OCI-LY3 (cell line): Measurements from ENCODE around the gene DAGLA.

Source experiments
- H2AFZ ChIP-seq: fragments of 200-600, 300-600 bp; shearing (Covaris generic); 2 replicates; pipeline ENCODE4 v1.6.0; 2014; ENCODE audit warnings: antibody characterized with exemption, low read depth, low read length
- H3K27ac ChIP-seq: fragments of 200-600, 300-600 bp; sonication (generic); 2 replicates; pipeline ENCODE4 v1.5.1; 2014; ENCODE audit warnings: mild to moderate bottlenecking, low read length, moderate library complexity, mixed read lengths
- H3K27me3 ChIP-seq: fragments of 200-600, 300-600 bp; sonication (generic); 2 replicates; pipeline ENCODE4 v1.6.1; 2014; ENCODE audit warnings: low read depth, low read length, mixed read lengths
- H3K36me3 ChIP-seq: fragments of 200-600, 300-600 bp; sonication (generic); replicated peaks from 2 replicates; pipeline ENCODE3; 2014; ENCODE audit warnings: low read depth, low read length, mixed read lengths
- H3K4me1 ChIP-seq: fragments of 300-600, 200-600 bp; sonication (generic); 2 replicates; pipeline ENCODE4 v1.6.1; 2014; ENCODE audit warnings: low read length, mixed read lengths
- H3K4me2 ChIP-seq: fragments of 200-600, 300-600 bp; sonication (generic); 2 replicates; pipeline ENCODE4 v1.6.1; 2014; ENCODE audit warnings: low read length, mixed read lengths
- H3K4me3 ChIP-seq: fragments of 300-600, 200-600 bp; sonication (generic); 2 replicates; pipeline ENCODE4 v1.5.1; 2014; ENCODE audit warnings: antibody characterized with exemption, mild to moderate bottlenecking, low read length, moderate library complexity
- H3K79me2 ChIP-seq: fragments of 300-600, 200-600 bp; shearing (Covaris generic); 2 replicates; pipeline ENCODE4 v1.6.1; 2014; ENCODE audit warnings: mild to moderate bottlenecking, low read length, mixed read lengths
- H3K9ac ChIP-seq: fragments of 300-600, 200-600 bp; shearing (Covaris generic); 2 replicates; pipeline ENCODE4 v1.6.0; 2014; ENCODE audit warnings: mild to moderate bottlenecking, low read length, moderate library complexity
- H3K9me3 ChIP-seq: fragments of 200-600, 300-600 bp; shearing (Covaris generic); 2 replicates; pipeline ENCODE4 v1.6.1; 2014; ENCODE audit warnings: low read length, mixed read lengths; ENCODE audit not compliant: insufficient read depth
- H4K20me1 ChIP-seq: fragments of 200-600, 300-600 bp; sonication (generic); 2 replicates; pipeline ENCODE4 v1.6.1; 2016; ENCODE audit warnings: low read length, mixed read lengths; ENCODE audit not compliant: insufficient read depth
- CTCF ChIP-seq: fragments of 200-600, 300-600 bp; sonication (generic); IDR thresholded peaks from 2 replicates; pipeline ENCODE4 v1.5.1; 2014; ENCODE audit warnings: antibody characterized with exemption, low read length, low read depth
- EZH2phosphoT487 ChIP-seq: fragments of 200-600 bp; shearing (Covaris generic); IDR thresholded peaks from 2 replicates; pipeline ENCODE4 v1.6.1; 2018; ENCODE audit warnings: antibody characterized with exemption, mixed run types, low read depth

The DAGLA gene

DNA sequence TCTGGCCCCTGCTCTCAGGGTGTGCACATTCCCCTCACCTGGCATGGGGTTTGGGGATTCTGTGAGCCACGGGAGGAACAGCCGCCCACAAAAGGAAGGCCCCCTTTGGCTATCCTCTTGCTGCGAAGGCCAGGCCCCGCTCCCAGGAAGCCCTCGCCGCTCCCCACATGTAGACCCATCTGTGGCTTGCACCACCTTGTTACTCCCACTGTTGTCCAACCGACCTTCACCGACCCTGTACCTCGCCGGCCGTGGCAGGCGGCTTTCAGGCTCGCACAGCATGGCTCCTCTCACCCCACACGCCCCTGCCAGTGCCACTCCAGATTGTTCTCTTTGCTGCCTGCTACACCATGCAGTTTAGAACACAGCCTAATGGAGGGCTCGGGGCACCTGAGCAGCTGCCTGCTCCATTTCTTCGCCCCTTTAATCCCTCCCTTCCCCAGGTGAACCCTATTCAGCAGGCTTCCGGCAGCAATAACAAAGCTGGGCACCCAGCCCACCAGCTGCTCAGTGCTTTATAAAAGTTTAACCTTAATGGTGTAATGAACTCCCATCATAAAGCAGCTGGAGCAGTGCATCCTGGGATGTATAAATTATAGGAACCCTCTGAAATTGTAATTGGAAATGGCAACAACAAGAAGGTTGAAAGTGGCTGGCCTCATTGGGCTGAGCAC lies 10.7 kb downstream of the DAGLA start:
- Histone ChIP-seq H3K27me3 (peaks cover 8% of the 10 kb centered on the region), H3K4me3 (no peak overlapping the region), H3K9me3 (no peaks in the 10 kb centered on the region), H3K4me1 (no peaks in the 10 kb centered on the region), H3K4me2 (no peak overlapping the region), H2AFZ (no peak overlapping the region), H3K36me3 (no peaks in the 10 kb centered on the region), H3K79me2 (no peaks in the 10 kb centered on the region), H4K20me1 (no peaks in the 10 kb centered on the region), H3K9ac (no peak overlapping the region), H3K27ac (no peak overlapping the region)
- TF ChIP-seq EZH2phosphoT487 (no peak), CTCF (no peak)

- H3K4me2 ChIP-seq: no peak overlapping the region
- H3K9ac ChIP-seq: no peak overlapping the region
- H3K4me1 ChIP-seq: no peaks in the 10 kb centered on the region
Observed at GRCh38 chr11:61691380-61692156, 11.4 kb downstream of the DAGLA start.

GRCh38 chr11:61693922-61694601 lies 13.9 kb downstream of the DAGLA start:
- Histone ChIP-seq H3K4me3 (no peak overlapping the region), H3K36me3 (no peaks in the 10 kb centered on the region), H3K27ac (no peak overlapping the region), H3K4me1 (no peaks in the 10 kb centered on the region), H3K9ac (no peak overlapping the region), H3K4me2 (no peak overlapping the region), H3K79me2 (no peaks in the 10 kb centered on the region), H3K27me3 (no peaks in the 10 kb centered on the region), H2AFZ (no peak overlapping the region), H4K20me1 (no peaks in the 10 kb centered on the region), H3K9me3 (no peaks in the 10 kb centered on the region)
- TF ChIP-seq EZH2phosphoT487 (no peak), CTCF (no peak)

More at GRCh38 chr11:61691380-61692156, 11.4 kb downstream of the DAGLA start:
- Histone ChIP-seq H3K36me3 (no peaks in the 10 kb centered on the region), H3K9me3 (no peaks in the 10 kb centered on the region), H3K27me3 (peaks cover 6% of the 10 kb centered on the region), H3K4me3 (no peak overlapping the region), H2AFZ (no peak overlapping the region), H3K79me2 (no peaks in the 10 kb centered on the region), H4K20me1 (no peaks in the 10 kb centered on the region), H3K27ac (no peak overlapping the region)
- TF ChIP-seq CTCF (no peak), EZH2phosphoT487 (no peak)

DNA sequence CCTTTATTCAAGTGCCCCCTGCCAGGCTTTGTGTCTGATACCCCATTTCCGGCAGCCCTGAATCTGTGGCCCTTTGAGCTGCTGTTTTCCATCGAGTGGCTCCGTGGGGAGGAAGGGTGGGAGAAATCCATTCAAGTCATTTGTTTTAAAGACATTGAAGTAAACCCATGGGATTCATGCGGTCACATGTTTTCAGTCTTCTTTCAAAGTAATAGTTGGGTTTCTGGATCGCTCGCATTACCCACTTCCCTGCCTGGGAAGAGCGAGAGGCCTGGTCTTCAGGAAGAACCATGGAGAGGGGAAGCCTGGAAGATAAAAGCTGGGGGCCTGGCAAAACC lies 14.4 kb downstream of the DAGLA start:
- Histone ChIP-seq H3K79me2 (no peaks in the 10 kb centered on the region), H3K9me3 (no peaks in the 10 kb centered on the region), H2AFZ (no peak overlapping the region), H3K4me3 (no peak overlapping the region), H3K4me1 (no peaks in the 10 kb centered on the region), H3K27ac (no peak overlapping the region), H3K27me3 (no peaks in the 10 kb centered on the region), H3K9ac (no peak overlapping the region), H3K36me3 (no peaks in the 10 kb centered on the region), H4K20me1 (no peaks in the 10 kb centered on the region), H3K4me2 (no peak overlapping the region)
- TF ChIP-seq EZH2phosphoT487 (no peak), CTCF (no peak)
